Upper lobe of left lung (tissue), 4 donors: ENCODE measurements around the gene SPRY1.

Experiments
- POLR2A ChIP-seq, 4 donors: fragments of 450-650 bp; IDR thresholded peaks; one replicate each; pipeline ENCODE4 v1.5.1; 2016 to 2017; ENCODE audit warnings: antibody characterized with exemption in 4 of 4, mild to moderate bottlenecking in 2 of 4
- POLR2AphosphoS5 ChIP-seq, 2 donors: sonication (generic); formaldehyde crosslinking; IDR thresholded peaks; one replicate each; pipeline ENCODE4 v1.5.1; 2017; ENCODE audit warnings: antibody characterized with exemption in 2 of 2

DNA sequence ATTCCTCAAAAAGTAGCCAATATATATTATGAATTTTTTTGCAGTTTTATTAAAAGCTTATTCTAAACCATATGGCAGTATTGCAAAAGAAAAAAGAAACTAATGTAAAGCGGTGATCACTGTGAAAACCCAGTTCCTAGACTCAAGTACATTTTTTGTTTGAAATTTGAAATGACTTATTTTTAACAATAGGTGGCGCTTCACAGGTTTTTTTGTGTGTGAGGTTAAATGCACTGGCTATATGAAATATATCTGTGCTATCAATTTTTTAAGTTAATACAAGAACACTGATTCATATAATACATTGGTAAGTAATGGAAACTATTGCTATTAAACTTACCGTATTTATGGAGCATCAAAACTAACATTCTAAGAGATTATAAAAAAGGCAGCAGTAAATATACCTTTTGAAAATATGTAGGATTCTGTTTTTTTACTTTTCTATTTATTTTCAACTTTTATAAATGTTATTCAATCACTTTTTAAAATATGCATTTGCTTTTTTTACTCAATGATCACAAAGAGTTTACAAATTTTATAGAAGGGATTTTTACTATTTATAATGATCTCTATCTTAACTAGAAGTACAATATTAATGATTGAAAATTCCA is 5.6 kb upstream of the SPRY1 start:
- TF ChIP-seq POLR2AphosphoS5 (IDR thresholded peaks at IDR 0.05) (no peak), POLR2A (IDR thresholded peaks at IDR 0.05) (no peak)
